MM.1S (cell line): Measurements from ENCODE around the gene MYH14.

Experiments
- DNase-seq: peaks from one replicate; pipeline ENCODE4 v3.0.0-alpha.2; 2015
- H2AFZ ChIP-seq: fragments of 300-600 bp; sonication (generic); 2 replicates; pipeline ENCODE4 v1.6.0; 2016; ENCODE audit warnings: antibody characterized with exemption, low read length
- H3F3A ChIP-seq: fragments of 300-600 bp; sonication (generic); 2 replicates; pipeline ENCODE4 v1.6.1; 2016; ENCODE audit warnings: mild to moderate bottlenecking, antibody characterized with exemption, low read length, moderate library complexity, mixed read lengths; ENCODE audit not compliant: insufficient read depth
- H3K27ac ChIP-seq: fragments of 300-600 bp; sonication (generic); 2 replicates; pipeline ENCODE4 v1.5.1; 2016; ENCODE audit warnings: mild to moderate bottlenecking, low read length
- H3K27me3 ChIP-seq: fragments of 300-600 bp; sonication (generic); replicated peaks from 2 replicates; pipeline ENCODE4 v1.6.0; 2016; ENCODE audit warnings: low read length; ENCODE audit not compliant: insufficient read depth
- H3K36me3 ChIP-seq: fragments of 300-600 bp; sonication (generic); replicated peaks from 2 replicates; pipeline ENCODE4 v1.6.1; 2016; ENCODE audit warnings: mild to moderate bottlenecking, low read length, mixed read lengths; ENCODE audit not compliant: insufficient read depth
- H3K4me1 ChIP-seq: fragments of 300-600 bp; sonication (generic); 2 replicates; pipeline ENCODE4 v1.6.1; 2016; ENCODE audit warnings: low read length, mixed read lengths
- H3K4me2 ChIP-seq: fragments of 300-600 bp; sonication (generic); 2 replicates; pipeline ENCODE4 v1.6.0; 2016; ENCODE audit warnings: low read depth, low read length
- H3K4me3 ChIP-seq: fragments of 300-600 bp; sonication (generic); 2 replicates; pipeline ENCODE4 v1.5.1; 2016; ENCODE audit warnings: low read length, mixed read lengths
- H3K79me2 ChIP-seq: fragments of 300-600 bp; sonication (generic); 2 replicates; pipeline ENCODE4 v1.6.1; 2016; ENCODE audit warnings: mixed run types, low read length, mixed read lengths
- H3K9ac ChIP-seq: fragments of 300-600 bp; sonication (generic); 2 replicates; pipeline ENCODE4 v1.6.1; 2016; ENCODE audit warnings: low read length, mixed read lengths
- H3K9me2 ChIP-seq: fragments of 300-600 bp; sonication (generic); replicated peaks from 2 replicates; pipeline ENCODE4 v1.6.1; 2016; ENCODE audit warnings: mild to moderate bottlenecking, low read length, mixed read lengths; ENCODE audit not compliant: insufficient read depth
- H3K9me3 ChIP-seq: fragments of 300-600 bp; sonication (generic); replicated peaks from 2 replicates; pipeline ENCODE4 v1.6.1; 2016; ENCODE audit warnings: mild to moderate bottlenecking, low read length, mixed read lengths; ENCODE audit not compliant: insufficient read depth
- H4K20me1 ChIP-seq: fragments of 300-600 bp; sonication (generic); 2 replicates; pipeline ENCODE4 v1.6.1; 2016; ENCODE audit warnings: mild to moderate bottlenecking, low read length, moderate library complexity, mixed read lengths; ENCODE audit not compliant: insufficient read depth
- EZH2 ChIP-seq: fragments of 300-600 bp; sonication (generic); optimal IDR thresholded peaks from 2 replicates; pipeline ENCODE3; 2017; ENCODE audit warnings: low read depth, mild to moderate bottlenecking, antibody characterized with exemption, low read length, mixed read lengths
- EZH2phosphoT487 ChIP-seq: fragments of 300-600 bp; sonication (generic); IDR thresholded peaks from 2 replicates; pipeline ENCODE4 v1.6.1; 2018; ENCODE audit warnings: antibody characterized with exemption, low read length
- TF ChIP-seq, protein P1 (sequence below): fragments of 300-600 bp; sonication (generic); IDR thresholded peaks from 2 replicates; pipeline ENCODE4 v1.5.1; 2016; ENCODE audit warnings: antibody characterized with exemption, low read length, mixed read lengths

MYH14 gene

DNA sequence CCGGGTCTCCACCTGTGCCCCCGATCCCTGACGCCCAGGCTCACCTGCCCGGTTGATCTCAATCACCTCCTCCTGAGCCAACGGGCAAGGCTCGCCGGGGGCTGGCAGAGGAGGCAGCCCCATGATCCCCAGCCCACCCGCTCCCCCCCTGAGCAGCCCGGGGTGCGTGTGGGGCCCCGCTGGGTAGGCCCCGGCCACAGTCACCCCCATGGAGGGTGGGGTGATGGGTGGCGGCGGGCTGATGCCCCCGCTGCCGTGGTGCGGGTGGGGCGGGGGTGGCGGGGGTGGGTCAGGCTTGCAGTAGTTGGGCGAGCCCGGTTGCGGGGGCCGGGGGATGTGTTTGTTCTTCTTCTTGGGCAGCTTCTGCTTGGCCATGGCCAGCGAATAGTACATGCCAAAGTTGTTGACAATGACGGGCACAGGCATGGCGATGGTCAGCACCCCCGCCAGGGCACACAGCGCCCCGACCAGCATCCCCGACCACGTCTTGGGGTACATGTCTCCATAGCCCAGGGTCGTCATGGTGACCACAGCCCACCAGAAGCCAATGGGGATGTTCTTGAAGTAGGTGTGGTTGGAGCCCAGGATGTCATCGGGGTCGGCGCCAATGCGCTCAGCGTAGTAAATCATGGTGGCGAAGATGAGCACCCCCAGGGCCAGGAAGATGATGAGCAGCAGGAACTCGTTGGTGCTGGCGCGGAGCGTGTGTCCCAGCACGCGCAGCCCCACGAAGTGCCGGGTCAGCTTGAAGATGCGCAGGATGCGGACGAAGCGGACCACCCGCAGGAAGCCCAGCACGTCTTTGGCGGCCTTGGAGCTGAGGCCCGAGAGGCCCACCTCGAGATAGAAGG lies 119.7 kb downstream of the MYH14 start:
- peaks cover 61% of the 10 kb centered on the region for H3K27me3 ChIP-seq
- H3K36me3 ChIP-seq, result no peaks in the 10 kb centered on the region
- H3K27ac ChIP-seq, result no peak overlapping the region
- H3K9me3 ChIP-seq, result no peaks in the 10 kb centered on the region
- H3K4me2 ChIP-seq, result no peak overlapping the region
- TF ChIP-seq, protein P1, sequence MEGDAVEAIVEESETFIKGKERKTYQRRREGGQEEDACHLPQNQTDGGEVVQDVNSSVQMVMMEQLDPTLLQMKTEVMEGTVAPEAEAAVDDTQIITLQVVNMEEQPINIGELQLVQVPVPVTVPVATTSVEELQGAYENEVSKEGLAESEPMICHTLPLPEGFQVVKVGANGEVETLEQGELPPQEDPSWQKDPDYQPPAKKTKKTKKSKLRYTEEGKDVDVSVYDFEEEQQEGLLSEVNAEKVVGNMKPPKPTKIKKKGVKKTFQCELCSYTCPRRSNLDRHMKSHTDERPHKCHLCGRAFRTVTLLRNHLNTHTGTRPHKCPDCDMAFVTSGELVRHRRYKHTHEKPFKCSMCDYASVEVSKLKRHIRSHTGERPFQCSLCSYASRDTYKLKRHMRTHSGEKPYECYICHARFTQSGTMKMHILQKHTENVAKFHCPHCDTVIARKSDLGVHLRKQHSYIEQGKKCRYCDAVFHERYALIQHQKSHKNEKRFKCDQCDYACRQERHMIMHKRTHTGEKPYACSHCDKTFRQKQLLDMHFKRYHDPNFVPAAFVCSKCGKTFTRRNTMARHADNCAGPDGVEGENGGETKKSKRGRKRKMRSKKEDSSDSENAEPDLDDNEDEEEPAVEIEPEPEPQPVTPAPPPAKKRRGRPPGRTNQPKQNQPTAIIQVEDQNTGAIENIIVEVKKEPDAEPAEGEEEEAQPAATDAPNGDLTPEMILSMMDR, result no peak
- TF ChIP-seq EZH2phosphoT487 (no peak), EZH2 (no peak)
- no peaks in the 10 kb centered on the region for H3K9me2 ChIP-seq
- no peaks in the 10 kb centered on the region for H4K20me1 ChIP-seq
- H3K79me2 ChIP-seq, result no peaks in the 10 kb centered on the region
- no peak overlapping the region for H2AFZ ChIP-seq
- H3K4me3 ChIP-seq, result no peak overlapping the region
- DNase-seq, result no peak
- H3K9ac ChIP-seq, result no peak overlapping the region
- H3K4me1 ChIP-seq, result no peaks in the 10 kb centered on the region
- no peaks in the 10 kb centered on the region for H3F3A ChIP-seq

DNA sequence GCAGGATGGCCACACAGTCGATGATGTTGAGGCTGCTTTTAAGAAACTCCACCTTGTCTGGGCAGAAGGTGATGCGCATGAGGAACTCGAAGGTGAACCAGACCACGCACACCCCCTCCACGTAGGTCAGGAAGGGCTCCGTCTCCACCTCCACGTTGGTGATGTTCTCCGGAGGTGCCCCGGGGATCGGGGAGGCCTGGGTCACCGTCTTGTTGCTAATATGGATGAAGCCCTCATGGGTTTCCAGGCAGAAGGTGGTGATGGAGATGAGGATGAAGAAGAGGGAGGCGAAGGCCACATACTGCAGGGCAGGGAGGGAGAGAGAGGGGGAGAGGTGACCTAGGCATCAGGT lies 120.3 kb downstream of the MYH14 start:
- Histone ChIP-seq H3K9me3 (no peaks in the 10 kb centered on the region), H4K20me1 (no peaks in the 10 kb centered on the region), H3K27ac (no peak overlapping the region)

DNA sequence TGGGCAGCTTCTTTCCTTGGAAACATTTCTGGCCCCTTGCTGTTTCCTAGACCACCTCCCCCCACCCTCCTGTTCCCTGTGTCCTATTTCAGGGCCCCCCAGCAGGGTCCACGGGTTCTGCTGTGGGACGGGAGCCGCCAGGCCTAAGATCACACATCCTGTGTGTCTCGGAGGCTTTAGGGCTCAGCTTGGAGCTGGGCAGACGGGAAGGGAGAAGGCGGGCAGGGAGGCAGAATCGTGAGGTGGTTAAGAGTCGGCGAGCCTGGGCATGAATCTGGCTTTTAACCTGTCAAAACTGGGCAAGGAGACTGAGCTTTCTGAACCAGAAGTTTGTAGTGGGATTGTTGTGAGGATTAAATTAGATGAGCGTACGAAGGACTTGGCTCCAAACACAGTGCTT lies 120.9 kb downstream of the MYH14 start:
- Histone ChIP-seq H3K4me3 (no peak overlapping the region), H3K4me1 (no peaks in the 10 kb centered on the region), H4K20me1 (no peaks in the 10 kb centered on the region), H3K4me2 (no peak overlapping the region), H3K9me2 (no peaks in the 10 kb centered on the region), H3K27ac (no peak overlapping the region), H2AFZ (no peak overlapping the region), H3K9ac (no peak overlapping the region), H3K27me3 (peaks cover 50% of the 10 kb centered on the region), H3F3A (no peaks in the 10 kb centered on the region), H3K79me2 (no peaks in the 10 kb centered on the region), H3K36me3 (no peaks in the 10 kb centered on the region), H3K9me3 (no peaks in the 10 kb centered on the region)
- no peak for DNase-seq
- TF ChIP-seq, protein P1, result no peak
- TF ChIP-seq EZH2 (no peak), EZH2phosphoT487 (no peak)

More for the DNA sequence above, 120.3 kb downstream of the MYH14 start:
- no peak overlapping the region for H3K9ac ChIP-seq
- no peak overlapping the region for H2AFZ ChIP-seq
- no peak for DNase-seq
- no peak overlapping the region for H3K4me2 ChIP-seq
- no peaks in the 10 kb centered on the region for H3K36me3 ChIP-seq
- H3K4me1 ChIP-seq, result no peaks in the 10 kb centered on the region
- H3K4me3 ChIP-seq, result no peak overlapping the region
- TF ChIP-seq, protein P1, result no peak
- no peak for TF ChIP-seq EZH2phosphoT487
- TF ChIP-seq EZH2, result no peak
- no peaks in the 10 kb centered on the region for H3K9me2 ChIP-seq
- H3K27me3 ChIP-seq, result peaks cover 56% of the 10 kb centered on the region
- H3F3A ChIP-seq, result no peaks in the 10 kb centered on the region
- H3K79me2 ChIP-seq, result no peaks in the 10 kb centered on the region
